ENCODE measurements around the gene RAB42.
"Not testable (repeated sequence)": the region's sequence is repeated elsewhere in the genome, so short reads cannot be mapped to it uniquely, and the experiment has no call there.

RAB42 gene

GRCh38 chr1:28586585-28587391 lies 5.3 kb upstream of the RAB42 start:
- DNase-seq (ENCODE audit: low spot score) = not testable (repeated sequence)

GRCh38 chr1:28592321-28593071 lies 431 bp downstream of the RAB42 start:
- no peak for DNase-seq (ENCODE audit: low spot score)

GRCh38 chr1:28593988-28594356 lies 1.9 kb downstream of the RAB42 start:
- not testable (repeated sequence) for DNase-seq (ENCODE audit: low spot score)

DNA sequence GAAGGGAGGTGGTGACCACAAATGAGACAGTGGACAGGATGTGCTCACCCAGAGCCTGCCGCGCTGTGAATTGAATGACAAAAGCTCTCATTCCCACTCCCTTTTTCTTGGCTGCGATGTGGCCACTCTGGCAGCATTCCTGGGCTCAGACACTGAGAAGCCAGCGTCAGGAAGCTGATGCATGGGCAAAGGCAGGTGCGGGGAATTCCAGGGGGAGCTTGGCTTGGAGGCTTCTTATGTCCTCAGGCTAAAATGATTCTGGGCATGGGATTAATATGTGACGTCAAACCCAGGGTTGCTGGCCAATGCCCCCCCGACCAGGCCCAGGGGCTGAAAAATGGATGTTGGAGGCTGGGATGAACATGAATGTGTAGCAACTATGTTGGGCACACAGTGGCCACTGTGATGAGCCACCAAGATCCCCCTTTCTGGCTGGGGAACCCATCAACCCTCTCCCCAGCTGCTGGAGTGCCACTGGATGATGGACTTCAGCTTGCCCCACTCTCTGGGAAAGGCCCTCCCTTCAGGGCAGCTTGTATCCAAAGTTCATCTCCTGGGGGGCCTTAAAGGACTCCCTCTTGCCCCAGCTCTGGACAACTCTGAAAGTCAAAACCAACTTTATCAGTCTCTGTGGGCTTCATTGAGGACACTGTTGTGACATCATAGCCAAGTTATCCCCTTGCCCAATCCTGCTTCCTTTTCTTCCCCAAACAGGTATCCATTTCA lies 2.8 kb downstream of the RAB42 start:
- not testable (repeated sequence) for DNase-seq (ENCODE audit: low spot score)

GRCh38 chr1:28595412-28596191 lies 3.5 kb downstream of the RAB42 start:
- DNase-seq (ENCODE audit: low spot score) = no peak

DNA sequence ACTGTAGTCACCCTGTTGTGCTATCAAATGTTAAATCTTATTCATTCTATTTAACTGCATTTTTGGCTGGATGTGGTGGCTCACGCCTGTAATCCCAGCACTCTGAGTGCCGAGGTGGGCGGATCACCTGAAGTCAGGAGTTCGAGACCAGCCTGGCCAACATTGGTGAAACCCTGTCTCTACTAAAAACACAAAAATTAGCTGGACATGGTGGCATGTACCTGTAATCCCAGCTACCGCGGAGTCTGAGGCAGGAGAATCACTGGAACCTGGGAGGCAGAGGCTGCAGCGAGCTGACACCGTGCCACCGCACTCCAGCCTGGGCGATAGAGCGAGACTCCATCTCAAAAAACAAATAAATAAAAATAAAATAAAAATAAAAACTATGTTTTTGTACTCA lies 4.2 kb downstream of the RAB42 start:
- DNase-seq (ENCODE audit: low spot score) = not testable (repeated sequence)

DNA sequence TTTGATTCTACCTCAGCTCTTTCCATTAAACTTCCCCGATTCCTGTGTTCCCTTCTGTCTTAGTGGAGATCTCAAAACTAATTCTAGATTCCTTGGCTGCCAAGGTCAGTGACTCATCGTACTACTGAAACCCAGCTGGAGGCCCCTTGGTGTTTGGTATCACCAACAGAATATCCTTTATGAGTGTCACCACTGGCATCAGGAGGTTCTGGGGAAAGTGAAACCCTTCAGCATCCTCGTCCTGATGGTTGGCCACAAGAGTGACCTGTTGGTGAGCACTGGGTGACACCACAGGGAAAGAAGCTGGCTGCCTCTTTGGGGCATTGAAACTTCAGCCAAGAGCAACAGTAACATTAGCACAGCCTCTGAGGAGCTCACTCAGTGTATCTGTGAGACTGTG lies 9.6 kb downstream of the RAB42 start:
- no peak for DNase-seq (ENCODE audit: low spot score)

DNA sequence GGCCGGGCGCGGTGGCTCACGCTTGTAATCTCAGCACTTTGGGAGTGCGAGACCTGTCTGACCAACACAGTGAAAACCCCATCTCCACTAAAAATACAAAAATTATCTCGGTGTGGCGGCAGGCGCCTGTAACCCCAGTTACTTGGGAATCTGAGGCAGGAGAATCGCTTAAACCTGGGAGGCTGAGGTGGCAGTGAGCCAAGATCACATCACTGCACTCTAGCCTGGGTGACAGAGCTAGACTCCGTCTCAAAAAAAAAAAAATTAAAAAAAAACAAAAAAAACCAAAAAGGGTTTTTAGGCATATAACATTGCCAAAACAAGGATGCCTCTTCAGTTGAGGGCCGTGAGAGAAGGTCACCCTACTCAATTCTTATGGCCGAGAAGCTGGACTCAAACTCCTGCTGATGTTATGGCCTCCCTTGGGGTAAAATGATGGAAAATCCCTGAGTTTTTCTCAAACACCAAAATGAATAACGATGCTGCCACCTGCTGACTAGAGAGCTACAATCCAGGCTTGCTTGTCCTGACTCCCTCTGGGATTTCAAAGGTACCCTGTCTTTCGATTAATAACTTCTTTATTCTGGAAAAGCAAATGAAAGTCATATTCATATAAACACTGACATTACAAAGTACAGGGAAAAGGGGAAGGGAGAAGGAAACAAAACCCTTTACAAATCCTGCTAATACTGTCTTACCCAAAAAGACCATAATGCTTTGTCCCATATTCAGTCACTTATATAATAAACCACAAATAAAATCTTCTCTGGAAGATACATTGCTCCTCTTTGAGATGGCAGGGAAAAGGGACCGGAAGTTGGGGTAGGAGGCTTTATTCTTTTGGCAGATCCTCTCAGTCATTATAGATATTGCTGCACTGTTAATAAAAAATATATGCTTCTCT lies 10.7 kb downstream of the RAB42 start:
- DNase-seq (ENCODE audit: low spot score) = peak; percentile 80

GRCh38 chr1:28604411-28604810 lies 12.3 kb downstream of the RAB42 start:
- DNase-seq (ENCODE audit: low spot score) = no peak

GRCh38 chr1:28604962-28605361 lies 12.9 kb downstream of the RAB42 start:
- DNase-seq (ENCODE audit: low spot score) = no peak

GRCh38 chr1:28606771-28607170 lies 14.7 kb downstream of the RAB42 start:
- no peak for DNase-seq (ENCODE audit: low spot score)

GRCh38 chr1:28613175-28613574 lies 21.1 kb downstream of the RAB42 start:
- no peak for DNase-seq (ENCODE audit: low spot score)

DNA sequence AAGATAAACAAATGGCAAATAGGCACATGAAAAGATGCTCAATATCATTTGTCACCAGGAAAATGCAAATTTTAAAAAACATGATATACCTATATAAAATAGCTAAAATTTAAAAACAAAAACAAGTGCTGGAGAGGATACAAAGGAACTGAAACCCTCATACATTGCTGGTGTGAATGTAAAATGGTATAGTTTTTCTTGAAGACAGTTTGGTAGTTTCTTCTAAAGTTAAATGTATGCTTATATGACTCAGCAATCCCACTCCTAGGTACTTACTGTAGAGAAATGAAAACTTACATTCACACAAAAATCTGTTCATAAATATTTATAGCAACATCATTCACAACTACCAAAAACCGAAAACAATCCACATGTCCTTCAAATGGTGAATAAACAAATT lies 39.6 kb downstream of the RAB42 start:
- DNase-seq (ENCODE audit: low spot score) = no peak

- no peak for DNase-seq (ENCODE audit: low spot score)
Measured at GRCh38 chr1:28632560-28632959, 40.5 kb downstream of the RAB42 start.

GRCh38 chr1:28640766-28641165 lies 48.7 kb downstream of the RAB42 start:
- no peak for DNase-seq (ENCODE audit: low spot score)

- DNase-seq (ENCODE audit: low spot score) = peak; percentile 15
Measured at GRCh38 chr1:28642056-28642846, 50.2 kb downstream of the RAB42 start.

DNA sequence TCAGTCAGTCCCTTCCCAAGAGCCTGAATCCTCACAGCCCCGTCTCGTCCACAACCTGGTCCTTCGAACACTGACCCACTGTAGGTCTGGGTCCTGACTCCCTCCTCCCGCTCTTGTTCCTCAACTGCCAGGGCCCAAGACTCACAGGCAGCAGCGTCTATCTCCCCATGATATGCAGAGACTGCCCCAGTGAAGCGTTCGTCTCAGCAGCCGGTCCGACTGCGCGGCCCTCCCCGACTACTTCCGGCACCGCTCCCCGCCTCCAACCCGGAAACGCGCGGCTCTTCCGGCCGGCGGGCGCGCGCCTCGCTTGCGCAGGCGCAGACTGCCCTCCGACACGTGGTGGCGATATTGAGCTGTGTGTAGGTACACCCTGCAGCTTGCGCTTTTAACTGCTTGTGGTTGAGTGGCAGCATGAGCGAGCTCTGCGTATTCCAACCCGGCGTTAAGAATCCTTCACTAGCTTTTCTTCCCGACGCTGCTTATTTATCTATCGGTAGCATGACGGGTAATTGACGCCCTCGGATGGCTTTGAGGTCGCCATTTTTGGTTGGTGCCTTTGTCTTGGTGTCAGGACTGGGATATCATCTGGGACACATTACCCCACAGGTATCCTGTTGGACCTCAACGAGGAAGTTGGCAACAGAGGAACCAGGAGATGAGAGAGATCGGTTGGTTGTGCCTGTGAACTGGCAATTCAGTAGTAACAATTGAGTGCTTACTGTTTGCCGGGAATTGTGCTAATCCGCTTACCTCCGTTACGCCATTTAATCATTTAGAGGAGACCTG lies 51.0 kb downstream of the RAB42 start, which contains the start of gene TAF12:
Gene TAF12 (minus strand): TSS at position 221 of the 789 bp plus-strand sequence. CDS start 20,986 bp downstream, outside the sequence.
- peak; percentile 96 for DNase-seq (ENCODE audit: low spot score)

- no peak for DNase-seq (ENCODE audit: low spot score)
Measured at GRCh38 chr1:28644494-28644893, 52.4 kb downstream of the RAB42 start.
